ENCODE data around the gene MICALL2.

MICALL2 gene

DNA sequence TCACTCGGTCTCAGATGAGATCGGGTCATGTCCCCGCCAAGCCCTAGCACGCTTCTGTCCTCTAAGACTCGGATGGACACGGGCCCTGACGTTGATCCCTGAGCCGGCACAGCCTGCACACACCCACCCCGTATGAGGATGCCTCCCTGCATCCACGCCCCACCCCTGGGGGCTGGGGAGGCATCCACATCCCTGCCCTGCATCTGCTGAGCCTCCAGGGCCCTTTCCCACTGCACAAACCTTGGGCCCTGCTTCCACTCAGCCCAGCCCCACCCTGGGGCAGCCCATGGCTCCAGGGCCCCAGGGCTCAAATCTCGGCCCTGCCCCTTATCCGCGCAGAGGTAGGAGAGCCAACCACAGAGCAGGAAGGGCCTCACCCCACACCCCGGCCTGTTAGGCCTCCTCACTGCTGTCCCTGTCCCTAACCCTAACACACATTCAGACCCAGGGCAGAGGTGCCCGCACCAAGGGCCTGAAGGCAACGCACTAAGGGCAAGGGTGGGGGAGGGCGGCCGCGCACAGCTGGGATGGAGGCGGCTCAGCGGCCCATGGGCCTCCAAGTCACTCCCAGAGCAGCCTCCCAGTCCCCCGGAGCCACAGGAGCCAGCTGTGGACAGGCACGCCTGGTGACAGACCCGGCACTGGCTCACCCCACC is 9.5 kb upstream of the MICALL2 start:
- Histone ChIP-seq H3K27ac (ENCODE audit: low read depth, low read length) (no peak overlapping the region), H4K20me1 (ENCODE audit: low read depth, low read length) (no peaks in the 10 kb centered on the region)
- no peak for TF ChIP-seq EZH2phosphoT487 (conservative IDR thresholded peaks at IDR 0.05; ENCODE audit: low read length)
- TF ChIP-seq, protein P1, sequence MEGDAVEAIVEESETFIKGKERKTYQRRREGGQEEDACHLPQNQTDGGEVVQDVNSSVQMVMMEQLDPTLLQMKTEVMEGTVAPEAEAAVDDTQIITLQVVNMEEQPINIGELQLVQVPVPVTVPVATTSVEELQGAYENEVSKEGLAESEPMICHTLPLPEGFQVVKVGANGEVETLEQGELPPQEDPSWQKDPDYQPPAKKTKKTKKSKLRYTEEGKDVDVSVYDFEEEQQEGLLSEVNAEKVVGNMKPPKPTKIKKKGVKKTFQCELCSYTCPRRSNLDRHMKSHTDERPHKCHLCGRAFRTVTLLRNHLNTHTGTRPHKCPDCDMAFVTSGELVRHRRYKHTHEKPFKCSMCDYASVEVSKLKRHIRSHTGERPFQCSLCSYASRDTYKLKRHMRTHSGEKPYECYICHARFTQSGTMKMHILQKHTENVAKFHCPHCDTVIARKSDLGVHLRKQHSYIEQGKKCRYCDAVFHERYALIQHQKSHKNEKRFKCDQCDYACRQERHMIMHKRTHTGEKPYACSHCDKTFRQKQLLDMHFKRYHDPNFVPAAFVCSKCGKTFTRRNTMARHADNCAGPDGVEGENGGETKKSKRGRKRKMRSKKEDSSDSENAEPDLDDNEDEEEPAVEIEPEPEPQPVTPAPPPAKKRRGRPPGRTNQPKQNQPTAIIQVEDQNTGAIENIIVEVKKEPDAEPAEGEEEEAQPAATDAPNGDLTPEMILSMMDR (IDR thresholded peaks at IDR 0.05; ENCODE audit: insufficient read depth, low read length, poor library complexity, severe bottlenecking), result no peak

DNA sequence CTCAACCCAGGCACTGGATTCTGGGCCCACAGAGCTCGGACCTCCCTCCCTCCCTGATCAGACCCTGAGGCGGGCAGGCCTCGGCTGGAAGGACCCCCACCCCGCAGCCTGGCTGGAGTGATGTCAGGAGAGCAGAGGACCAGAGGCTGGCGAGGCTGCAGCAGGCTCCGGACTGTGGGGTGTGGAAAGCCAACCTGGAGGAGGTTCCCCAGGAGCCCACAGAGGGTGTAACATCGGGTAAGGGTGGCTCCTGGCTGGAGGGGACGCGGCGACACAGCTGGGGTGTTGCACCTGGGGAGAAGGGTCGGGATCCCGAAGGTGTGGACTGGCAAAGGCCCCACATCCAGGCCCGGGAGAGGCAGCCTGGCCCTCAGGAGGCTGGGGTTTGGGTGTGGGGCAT is 8.9 kb upstream of the MICALL2 start:
- no peak for TF ChIP-seq EZH2phosphoT487 (conservative IDR thresholded peaks at IDR 0.05; ENCODE audit: low read length)
- TF ChIP-seq, protein P1 (IDR thresholded peaks at IDR 0.05; ENCODE audit: insufficient read depth, low read length, poor library complexity, severe bottlenecking), result no peak

More for the DNA sequence above, 9.5 kb upstream of the MICALL2 start:
- Histone ChIP-seq H3K9me2 (replicated peaks; ENCODE audit: insufficient read depth, low read length) (no peaks in the 10 kb centered on the region), H3K27me3 (ENCODE audit: low read length) (no peaks in the 10 kb centered on the region), H2AFZ (ENCODE audit: low read depth, low read length, severe bottlenecking) (no peak overlapping the region), H3K4me2 (ENCODE audit: low read depth, low read length, poor library complexity, severe bottlenecking) (no peak overlapping the region), H3F3A (ENCODE audit: insufficient read depth) (no peaks in the 10 kb centered on the region), H3K9ac (ENCODE audit: low read length) (no peak overlapping the region), H3K4me3 (ENCODE audit: insufficient read depth, low read length, poor library complexity, severe bottlenecking) (no peak overlapping the region), H3K36me3 (ENCODE audit: low read length) (no peaks in the 10 kb centered on the region), H3K9me3 (ENCODE audit: insufficient read depth, low read length) (no peaks in the 10 kb centered on the region), H3K79me2 (ENCODE audit: insufficient read depth, low read length) (no peaks in the 10 kb centered on the region)

DNA sequence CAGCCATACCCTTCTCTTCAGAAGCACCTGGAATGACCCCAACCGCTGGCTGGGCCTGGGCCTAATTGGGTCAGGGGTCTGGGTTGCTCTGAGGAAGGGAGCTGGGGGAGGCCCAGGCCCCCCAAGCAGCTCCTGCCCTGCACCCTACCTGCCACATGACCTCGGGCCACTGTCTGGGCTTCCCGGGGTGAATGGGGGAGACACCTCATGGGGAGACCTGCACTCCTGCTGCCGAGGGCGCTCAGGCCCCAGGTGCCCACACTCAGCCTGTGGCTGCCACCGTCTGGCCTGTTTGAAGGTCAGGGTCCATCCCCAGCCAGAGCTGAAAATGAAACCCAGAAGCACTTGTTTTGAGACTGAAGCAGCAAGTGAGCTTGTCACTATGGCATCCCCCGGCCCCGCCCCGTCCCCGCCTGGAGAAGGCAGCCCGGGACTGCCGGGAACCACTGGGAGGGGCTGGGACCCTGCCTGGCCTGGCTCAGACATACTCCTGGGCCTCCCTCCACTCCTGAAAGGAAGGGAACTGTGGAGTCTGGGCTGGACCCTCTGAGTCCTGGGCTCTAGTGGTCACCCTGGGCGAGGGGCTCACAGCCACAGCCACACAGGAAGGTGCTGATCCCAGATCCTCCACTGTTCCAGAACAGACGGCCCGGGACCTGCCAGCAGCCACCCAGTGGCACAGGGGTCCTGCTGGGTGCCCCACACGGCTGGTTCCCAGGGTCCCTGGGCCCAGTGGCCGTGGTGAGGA is 7.4 kb upstream of the MICALL2 start:
- no peak overlapping the region for H3K4me3 ChIP-seq (ENCODE audit: insufficient read depth, low read length, poor library complexity, severe bottlenecking)
- H3K36me3 ChIP-seq (ENCODE audit: low read length), result no peaks in the 10 kb centered on the region
- no peaks in the 10 kb centered on the region for H3F3A ChIP-seq (ENCODE audit: insufficient read depth)
- H3K27ac ChIP-seq (ENCODE audit: low read depth, low read length), result no peak overlapping the region
- H4K20me1 ChIP-seq (ENCODE audit: low read depth, low read length), result no peaks in the 10 kb centered on the region
- H3K9me2 ChIP-seq (replicated peaks; ENCODE audit: insufficient read depth, low read length), result no peaks in the 10 kb centered on the region
- no peaks in the 10 kb centered on the region for H3K27me3 ChIP-seq (ENCODE audit: low read length)
- no peak overlapping the region for H3K4me2 ChIP-seq (ENCODE audit: low read depth, low read length, poor library complexity, severe bottlenecking)
- H2AFZ ChIP-seq (ENCODE audit: low read depth, low read length, severe bottlenecking), result no peak overlapping the region
- H3K9me3 ChIP-seq (ENCODE audit: insufficient read depth, low read length), result no peaks in the 10 kb centered on the region
- no peak for TF ChIP-seq EZH2phosphoT487 (conservative IDR thresholded peaks at IDR 0.05; ENCODE audit: low read length)
- TF ChIP-seq, protein P1 (IDR thresholded peaks at IDR 0.05; ENCODE audit: insufficient read depth, low read length, poor library complexity, severe bottlenecking), result no peak
- no peak overlapping the region for H3K9ac ChIP-seq (ENCODE audit: low read length)
- H3K79me2 ChIP-seq (ENCODE audit: insufficient read depth, low read length), result no peaks in the 10 kb centered on the region

More for the DNA sequence above, 8.9 kb upstream of the MICALL2 start:
- Histone ChIP-seq H3K4me2 (ENCODE audit: low read depth, low read length, poor library complexity, severe bottlenecking) (no peak overlapping the region), H4K20me1 (ENCODE audit: low read depth, low read length) (no peaks in the 10 kb centered on the region), H3F3A (ENCODE audit: insufficient read depth) (no peaks in the 10 kb centered on the region), H3K4me3 (ENCODE audit: insufficient read depth, low read length, poor library complexity, severe bottlenecking) (no peak overlapping the region), H3K36me3 (ENCODE audit: low read length) (no peaks in the 10 kb centered on the region), H3K9ac (ENCODE audit: low read length) (no peak overlapping the region), H3K27ac (ENCODE audit: low read depth, low read length) (no peak overlapping the region), H2AFZ (ENCODE audit: low read depth, low read length, severe bottlenecking) (no peak overlapping the region), H3K9me2 (replicated peaks; ENCODE audit: insufficient read depth, low read length) (no peaks in the 10 kb centered on the region), H3K27me3 (ENCODE audit: low read length) (no peaks in the 10 kb centered on the region), H3K9me3 (ENCODE audit: insufficient read depth, low read length) (no peaks in the 10 kb centered on the region), H3K79me2 (ENCODE audit: insufficient read depth, low read length) (no peaks in the 10 kb centered on the region)
